A549 (cell line): Measurements from ENCODE around the gene RPL5. TPM values are rescaled to one million over a fixed set of nuclear protein-coding genes. Genes with fewer than 3 reads are reported as not detected.

Source experiments
- ATAC-seq, 2 experiments: fragments of 200-7000 bp in 1 of 2; fragments of >200 bp in 1 of 2; cut with Nextera tagmentation in 1 of 2; cut with Tn5 transposase in 1 of 2; 3 replicates each; pipeline versions ENCODE4 v1.8.0 to v1.9.1; 2018 to 2020; ENCODE audit warnings: mild to moderate bottlenecking in 1 of 2, moderate library complexity in 1 of 2
- CTCF ChIA-PET: fragments of 300-600 bp; sonication (Branson Sonifier 250); formaldehyde crosslinking; extraction: SDS; loops from one replicate; lab custom pipeline; 2021; ENCODE audit warnings: antibody characterized with exemption, inconsistent platforms; lab: Yijun Ruan, JAX
- POLR2A ChIA-PET: fragments of 350-600 bp; formaldehyde crosslinking; extraction: SDS; loops from one replicate; lab custom pipeline; 2021; ENCODE audit warnings: antibody characterized with exemption, inconsistent platforms; lab: Yijun Ruan, JAX
- DNase-seq, 2 experiments: peaks; one replicate each; pipeline versions ENCODE4 v3.0.0 to v3.0.0-alpha.2; 2011 to 2016; ENCODE audit warnings: low read depth in 1 of 2, low spot score in 1 of 2
- FAIRE-seq: peaks from 2 replicates; lab custom pipeline; 2011; peaks lifted over from hg19 to GRCh38; lab: Jason Lieb, UNC
- H3K27ac ChIP-seq, 2 experiments: fragments of >200 bp; sonication (Bioruptor Twin); formaldehyde crosslinking; 3 replicates each; pipeline ENCODE4 v1.5.1; 2016 to 2017
- H3K4me1 ChIP-seq: fragments of >200 bp; sonication (Bioruptor Twin); formaldehyde crosslinking; 3 replicates; pipeline ENCODE4 v1.6.1; 2016
- H3K4me2 ChIP-seq: fragments of >200 bp; sonication (Bioruptor Twin); formaldehyde crosslinking; 3 replicates; pipeline ENCODE4 v1.6.1; 2016
- H3K4me3 ChIP-seq: fragments of >200 bp; sonication (Bioruptor Twin); formaldehyde crosslinking; 3 replicates; pipeline ENCODE4 v1.5.1; 2016
- H3K9me3 ChIP-seq: fragments of >200 bp; sonication (Bioruptor Twin); formaldehyde crosslinking; 3 replicates; pipeline ENCODE4 v1.6.1; 2016
- ATOH8 ChIP-seq: fragments of 250-450 bp; sonication (Bioruptor Pico); IDR thresholded peaks from 2 replicates; pipeline ENCODE4 v1.5.0; 2020; ENCODE audit warnings: low read depth, mild to moderate bottlenecking, moderate library complexity
- CBX8 ChIP-seq: fragments of 200-600 bp; sonication (generic); IDR thresholded peaks from 2 replicates; pipeline ENCODE4 v1.6.1; 2016
- E2F6 ChIP-seq: IDR thresholded peaks from 2 replicates; pipeline ENCODE4 v1.6.1; 2012; ENCODE audit warnings: low read depth, borderline replicate concordance
- EHMT2 ChIP-seq: fragments of 200-600 bp; sonication (generic); IDR thresholded peaks from 2 replicates; pipeline ENCODE4 v1.6.1; 2016; ENCODE audit warnings: antibody characterized with exemption, low read depth, mild to moderate bottlenecking, moderate library complexity
- ELK1 ChIP-seq: fragments of 150-350 bp; IDR thresholded peaks from 2 replicates; pipeline ENCODE4 v1.6.1; 2014; ENCODE audit warnings: low read depth, mild to moderate bottlenecking, low read length
- HDAC2 ChIP-seq: fragments of 200-600 bp; sonication (generic); IDR thresholded peaks from 2 replicates; pipeline ENCODE4 v1.6.1; 2016
- HOXB5 ChIP-seq: fragments of 250-450 bp; sonication (Bioruptor Pico); IDR thresholded peaks from 2 replicates; pipeline ENCODE4 v1.5.0; 2020; ENCODE audit warnings: mild to moderate bottlenecking, moderate library complexity
- JUNB ChIP-seq: fragments of >200 bp; sonication (Bioruptor Twin); formaldehyde crosslinking; IDR thresholded peaks from 2 replicates; pipeline ENCODE4 v1.6.1; 2016
- MAZ ChIP-seq: fragments of 150-350 bp; IDR thresholded peaks from 2 replicates; pipeline ENCODE4 v1.6.1; 2014; ENCODE audit warnings: antibody characterized with exemption, low read depth, low read length, borderline replicate concordance
- MYC ChIP-seq: IDR thresholded peaks from 2 replicates; pipeline ENCODE4 v1.6.1; 2012; ENCODE audit warnings: mild to moderate bottlenecking, inconsistent platforms, low read length, improper control_type of control experiment, borderline replicate concordance
- NPAS2 ChIP-seq: fragments of 250-450 bp; sonication (Bioruptor Pico); IDR thresholded peaks from 2 replicates; pipeline ENCODE4 v1.8.0; 2022; ENCODE audit warnings: mild to moderate bottlenecking, moderate library complexity, borderline replicate concordance
- POLR2A ChIP-seq: IDR thresholded peaks from 2 replicates; pipeline ENCODE4 v1.6.1; 2012; ENCODE audit warnings: mild to moderate bottlenecking, low read length
- POLR2AphosphoS2 ChIP-seq: conservative IDR thresholded peaks from 2 replicates; pipeline ENCODE4 v1.6.1; 2012; ENCODE audit warnings: low read length, improper control_type of control experiment, inconsistent platforms
- SMC3 ChIP-seq: fragments of >200 bp; sonication (Bioruptor Twin); formaldehyde crosslinking; IDR thresholded peaks from 3 replicates; pipeline ENCODE4 v1.6.1; 2018; ENCODE audit warnings: inconsistent platforms
- SREBF2 ChIP-seq: fragments of 450-650 bp; IDR thresholded peaks from 2 replicates; pipeline ENCODE4 v1.6.1; 2014; ENCODE audit warnings: mild to moderate bottlenecking, moderate library complexity
- TP53 ChIP-seq: fragments of 250-450 bp; sonication (Bioruptor Pico); IDR thresholded peaks from 2 replicates; pipeline ENCODE4 v1.5.0; 2021; ENCODE audit warnings: mild to moderate bottlenecking, moderate library complexity
- ZC3H11A ChIP-seq: fragments of 450-650 bp; IDR thresholded peaks from 2 replicates; pipeline ENCODE4 v1.6.1; 2014; ENCODE audit warnings: antibody characterized with exemption, mild to moderate bottlenecking
- ZNF302 ChIP-seq: fragments of 250-450 bp; sonication (Bioruptor Pico); IDR thresholded peaks from 2 replicates; pipeline ENCODE4 v1.9.0; 2021; ENCODE audit warnings: inconsistent platforms, mild to moderate bottlenecking, moderate library complexity
- ZSCAN20 ChIP-seq: fragments of 250-450 bp; sonication (Bioruptor Pico); IDR thresholded peaks from 2 replicates; pipeline ENCODE4 v1.8.0; 2022; ENCODE audit warnings: mild to moderate bottlenecking, moderate library complexity
- WGBS: methylation state at CpG from one replicate; pipeline ENCODE4 v1.1.6; 2017; ENCODE audit errors: missing lambda C conversion rate; 5-methylcytosine and 5-hydroxymethylcytosine counted together
- polyA plus RNA-seq, 4 experiments: library from polyadenylated mRNA; depleted of rRNA in 3 of 4; stranded (reverse); fragments of >200 nt; fragmentation: RNase III in 1 of 4; extraction: RNeasy Plus Mini Kit Qiagen cat#74134 plus additional on column Dnase treatment in 1 of 4; gene quantifications; 2 replicates in 3 of 4; 3 replicates in 1 of 4; pipeline ENCODE4 v1.2.3, GENCODE V29; 2011 to 2017
- TF ChIP-seq, protein P1 (sequence below): fragments of >200 bp; sonication (Bioruptor Twin); formaldehyde crosslinking; IDR thresholded peaks from 3 replicates; pipeline ENCODE4 v1.6.1; 2016
- TF ChIP-seq, protein P2 (sequence below): fragments of 250-450 bp; sonication (Bioruptor Pico); IDR thresholded peaks from 2 replicates; pipeline ENCODE4 v1.5.0; 2021; ENCODE audit warnings: mild to moderate bottlenecking, moderate library complexity, borderline replicate concordance
- TF ChIP-seq, protein P3 (sequence below): fragments of >200 bp; sonication (Bioruptor Twin); formaldehyde crosslinking; IDR thresholded peaks from 2 replicates; pipeline ENCODE4 v1.6.1; 2016

RPL5 gene
- polyA plus RNA-seq, 2 of the 4 experiments (the other 2 are of a cell fraction) = 1,222 to 2,015 TPM

GRCh38 chr1:92859400-92860039 is 27.7 kb downstream of the RPL5 start (continued):
- TF ChIP-seq, protein P1, sequence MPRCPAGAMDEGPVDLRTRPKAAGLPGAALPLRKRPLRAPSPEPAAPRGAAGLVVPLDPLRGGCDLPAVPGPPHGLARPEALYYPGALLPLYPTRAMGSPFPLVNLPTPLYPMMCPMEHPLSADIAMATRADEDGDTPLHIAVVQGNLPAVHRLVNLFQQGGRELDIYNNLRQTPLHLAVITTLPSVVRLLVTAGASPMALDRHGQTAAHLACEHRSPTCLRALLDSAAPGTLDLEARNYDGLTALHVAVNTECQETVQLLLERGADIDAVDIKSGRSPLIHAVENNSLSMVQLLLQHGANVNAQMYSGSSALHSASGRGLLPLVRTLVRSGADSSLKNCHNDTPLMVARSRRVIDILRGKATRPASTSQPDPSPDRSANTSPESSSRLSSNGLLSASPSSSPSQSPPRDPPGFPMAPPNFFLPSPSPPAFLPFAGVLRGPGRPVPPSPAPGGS = no peak
- TF ChIP-seq NPAS2 (CRISPR knock-in tag) = no peak

DNA sequence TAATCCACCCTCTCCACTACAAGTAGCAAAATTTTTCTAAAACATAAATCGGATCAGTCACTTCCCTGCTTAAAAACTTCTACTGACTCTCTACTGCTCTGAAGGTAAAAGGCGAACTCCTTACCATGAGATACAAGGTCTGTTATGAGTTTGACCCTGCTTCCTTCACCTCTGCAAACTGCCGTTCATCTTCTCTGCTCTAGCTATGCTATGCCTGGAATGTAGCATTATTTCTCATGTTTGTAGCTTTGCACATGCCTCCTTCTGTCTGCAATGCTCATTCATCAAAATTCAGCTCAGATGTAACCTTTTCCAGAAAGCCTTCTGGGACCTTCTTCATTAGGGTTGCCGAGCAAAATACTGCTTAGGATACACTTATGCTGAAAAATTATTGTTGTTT is 30.8 kb downstream of the RPL5 start:
- WGBS = 85% methylated on average over 4 of the region's 4 CpGs

GRCh38 chr1:92864131-92864530 is 32.3 kb downstream of the RPL5 start:
- no peak for ATAC-seq
- Histone ChIP-seq H3K4me3 (no peak overlapping the region), H3K4me2 (no peak overlapping the region), H3K9me3 (no peaks in the 10 kb centered on the region), H3K4me1 (no peaks in the 10 kb centered on the region), H3K27ac (no peak overlapping the region)
- TF ChIP-seq POLR2AphosphoS2 (no peak), ZNF302 (CRISPR knock-in tag) (no peak), E2F6 (no peak)
- no peak for DNase-seq
- FAIRE-seq = no peak
- ChIA-PET POLR2A (no interaction called here), CTCF (interaction anchor here (0.5 to 3.6 kb wide), 5 partner anchors 86 to 198 kb away, joined by 3 to 33 read pairs (median 4); partner anchors contain the start of gene DIPK1A)

More for the DNA sequence above, 30.8 kb downstream of the RPL5 start:
- CTCF ChIA-PET = interaction anchor here (0.8 to 3.6 kb wide), 5 partner anchors 94 to 199 kb away, joined by 3 to 33 read pairs (median 6); partner anchors contain the start of gene DIPK1A
- TF ChIP-seq POLR2A (no peak), JUNB (no peak), ZSCAN20 (CRISPR knock-in tag) (no peak), HDAC2 (no peak), MAZ (no peak), EHMT2 (no peak)
- no peaks in the 10 kb centered on the region for H3K4me1 ChIP-seq
- H3K4me3 ChIP-seq = no peak overlapping the region
- ATAC-seq (no peak), DNase-seq (no peak), FAIRE-seq (no peak)
- no peak overlapping the region for H3K4me2 ChIP-seq
- H3K9me3 ChIP-seq = no peaks in the 10 kb centered on the region
- H3K27ac ChIP-seq = no peak overlapping the region
- POLR2A ChIA-PET = no interaction called here

GRCh38 chr1:92870591-92870990 is 38.8 kb downstream of the RPL5 start:
- ChIA-PET CTCF (interaction anchor here (0.8 to 4.3 kb wide), 5 partner anchors 11 to 160 kb away, joined by 3 to 38 read pairs (median 14); partner anchors contain the start of gene DIPK1A), POLR2A (no interaction called here)
- ATAC-seq (no peak), DNase-seq (no peak), FAIRE-seq (no peak)
- Histone ChIP-seq H3K27ac (no peak overlapping the region), H3K4me3 (no peak overlapping the region), H3K4me1 (no peaks in the 10 kb centered on the region), H3K4me2 (no peak overlapping the region), H3K9me3 (peaks cover 9% of the 10 kb centered on the region; the same call in 2 of the 3 replicates)
- 88% methylated on average over 2 of the region's 2 CpGs for WGBS
- TF ChIP-seq HDAC2 = no peak
- no peak for TF ChIP-seq TP53 (CRISPR knock-in tag)
- no peak for TF ChIP-seq CBX8
- TF ChIP-seq, protein P2, sequence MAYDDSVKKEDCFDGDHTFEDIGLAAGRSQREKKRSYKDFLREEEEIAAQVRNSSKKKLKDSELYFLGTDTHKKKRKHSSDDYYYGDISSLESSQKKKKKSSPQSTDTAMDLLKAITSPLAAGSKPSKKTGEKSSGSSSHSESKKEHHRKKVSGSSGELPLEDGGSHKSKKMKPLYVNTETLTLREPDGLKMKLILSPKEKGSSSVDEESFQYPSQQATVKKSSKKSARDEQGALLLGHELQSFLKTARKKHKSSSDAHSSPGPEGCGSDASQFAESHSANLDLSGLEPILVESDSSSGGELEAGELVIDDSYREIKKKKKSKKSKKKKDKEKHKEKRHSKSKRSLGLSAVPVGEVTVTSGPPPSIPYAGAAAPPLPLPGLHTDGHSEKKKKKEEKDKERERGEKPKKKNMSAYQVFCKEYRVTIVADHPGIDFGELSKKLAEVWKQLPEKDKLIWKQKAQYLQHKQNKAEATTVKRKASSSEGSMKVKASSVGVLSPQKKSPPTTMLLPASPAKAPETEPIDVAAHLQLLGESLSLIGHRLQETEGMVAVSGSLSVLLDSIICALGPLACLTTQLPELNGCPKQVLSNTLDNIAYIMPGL (CRISPR knock-in tag) = no peak
- no peak for TF ChIP-seq JUNB

DNA sequence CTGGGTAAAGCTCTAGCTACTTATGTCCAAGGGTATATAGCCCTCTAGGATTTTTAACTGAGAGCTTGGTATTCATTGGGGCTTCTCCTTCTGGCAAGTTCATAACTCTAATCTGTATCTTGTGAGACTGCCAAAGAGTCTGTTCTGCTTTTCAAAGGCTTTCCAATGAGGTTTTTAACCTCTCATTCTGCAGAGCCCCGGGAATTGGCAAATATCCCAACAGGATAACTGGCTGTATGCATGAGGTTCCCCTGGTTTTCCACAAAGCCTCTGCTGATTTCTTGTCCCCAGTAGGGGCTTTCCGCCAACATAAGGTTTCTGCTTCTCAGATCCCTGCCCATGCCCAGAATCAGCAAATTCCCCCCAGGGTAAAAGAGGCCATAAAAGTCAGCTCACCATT is 40.9 kb downstream of the RPL5 start:
- TF ChIP-seq MYC (no peak), ZC3H11A (no peak), SMC3 (no peak), SREBF2 (no peak), ATOH8 (CRISPR knock-in tag) (no peak), ELK1 (no peak), E2F6 (no peak), HOXB5 (CRISPR knock-in tag) (no peak)
- TF ChIP-seq, protein P3, sequence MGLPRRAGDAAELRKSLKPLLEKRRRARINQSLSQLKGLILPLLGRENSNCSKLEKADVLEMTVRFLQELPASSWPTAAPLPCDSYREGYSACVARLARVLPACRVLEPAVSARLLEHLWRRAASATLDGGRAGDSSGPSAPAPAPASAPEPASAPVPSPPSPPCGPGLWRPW = no peak
- DNase-seq (no peak), FAIRE-seq (no peak), ATAC-seq (no peak)
- Histone ChIP-seq H3K4me3 (no peak overlapping the region), H3K27ac (no peak overlapping the region), H3K4me1 (no peaks in the 10 kb centered on the region), H3K9me3 (peaks cover 9% of the 10 kb centered on the region; the same call in 2 of the 3 replicates), H3K4me2 (no peak overlapping the region)
- POLR2A ChIA-PET = no interaction called here
- 97% methylated on average over 2 of the region's 2 CpGs for WGBS
- CTCF ChIA-PET = interaction anchor here (1.0 kb wide), 1 partner anchor 122 kb away, joined by 5 read pairs; no protein-coding TSS in a partner anchor
